Hair follicle dermal papilla cell (primary cell): ENCODE data around the gene FES. TPM values are rescaled to one million over a fixed set of nuclear protein-coding genes. Genes with fewer than 3 reads are reported as not detected.

Source experiments
- small RNA-seq: library from RNA; depleted of rRNA; stranded (forward); fragments of <200 nt; gene quantifications from one replicate; pipeline ENCODE3, GENCODE V24; 2012
- total RNA-seq: library from RNA; depleted of rRNA; stranded (reverse); fragments of >200 nt; gene quantifications from 2 replicates; pipeline ENCODE4 v1.2.3, GENCODE V29; 2012

FES gene
- total RNA-seq = 11.7 and 16.0 TPM in 2 replicates

GRCh38 chr15:90883976-90884718, at the start of gene FES:
Gene FES, plus strand, starts transcription at chr15:90884504. Its CDS starts 542 bp downstream, at chr15:90885046.

GRCh38 chr15:90868261-90868689, 16.0 kb upstream of the FES start, which contains the start of gene FURIN:
Gene FURIN, plus strand, starts transcription at chr15:90868588. Its CDS starts 7,153 bp downstream, at chr15:90875741.

GRCh38 chr15:90902840-90903732, 18.8 kb downstream of the FES start, which contains the start of gene MAN2A2:
Gene MAN2A2, plus strand, starts transcription at chr15:90903302. Its CDS starts 906 bp downstream, at chr15:90904208.

GRCh38 chr15:90931828-90932659, 47.7 kb downstream of the FES start, which contains the start of gene HDDC3:
Gene HDDC3, minus strand, starts transcription at chr15:90932549. Its CDS starts 9 bp downstream, at chr15:90932540.

GRCh38 chr15:90934949-90935751, 50.8 kb downstream of the FES start, which contains the start of gene UNC45A:
Gene UNC45A, plus strand, starts transcription at chr15:90935285. Its CDS starts 40 bp downstream, at chr15:90935325.

Small RNAs within 50 kb of the gene (small RNA-seq; reads per million reads assigned to genes)
- gene RN7SL363P = not detected

Other genes starting within 250 kb of the FES start
- gene BLM, start 167.2 kb upstream of the FES start, total RNA-seq = 0.49 and 0.61 TPM in 2 replicates
- 46.3 and 48.4 TPM in 2 replicates for gene FURIN, start 15.9 kb upstream of the FES start, total RNA-seq
- 12.5 and 23.0 TPM in 2 replicates for gene MAN2A2, start 18.8 kb downstream of the FES start, total RNA-seq
- gene HDDC3, start 48.0 kb downstream of the FES start, total RNA-seq = 11.0 and 14.3 TPM in 2 replicates
- gene UNC45A, start 50.8 kb downstream of the FES start, total RNA-seq = 78.1 and 79.5 TPM in 2 replicates
- gene RCCD1, start 70.4 kb downstream of the FES start, total RNA-seq = 10.9 and 13.0 TPM in 2 replicates
- 19.3 and 21.1 TPM in 2 replicates for gene PRC1, start 110.0 kb downstream of the FES start, total RNA-seq
- gene VPS33B, start 138.1 kb downstream of the FES start, total RNA-seq = 11.7 and 11.8 TPM in 2 replicates
- gene SV2B, start 215.8 kb downstream of the FES start, total RNA-seq = not detected in 2 replicates